NCI-H748 treated with DMSO at 0.1 percent for 48 hours (cell line): ENCODE results near the gene CKB.

ENCODE experiments used
- DNase-seq: peaks from one replicate; lab custom pipeline; 2025; lab: John Stamatoyannopoulos, UW

CKB gene

GRCh38 chr14:103522649-103523574 lies at the start of gene CKB:
Gene CKB (minus strand): TSS chr14:103522830. CDS start chr14:103522493, 337 bp downstream.
- peak; percentile 74 for DNase-seq

GRCh38 chr14:103569408-103569807 lies 46.8 kb upstream of the CKB start:
- no peak for DNase-seq

GRCh38 chr14:103568952-103569351 lies 46.3 kb upstream of the CKB start:
- DNase-seq: peak; percentile 56

- peak; percentile 21 for DNase-seq
These were observed 41.3 kb upstream of the CKB start for GRCh38 chr14:103563844-103564505.

GRCh38 chr14:103563226-103563620 lies 40.6 kb upstream of the CKB start:
- no peak for DNase-seq

- peak; percentile 78 for DNase-seq
These were observed 40.0 kb upstream of the CKB start, which contains the start of the genes BAG5 and COA8 for GRCh38 chr14:103562429-103563225. Gene BAG5 (minus strand): TSS chr14:103562657. CDS start chr14:103561164, 1,493 bp downstream. Gene COA8 (plus strand): TSS chr14:103562960. CDS start chr14:103563002, 42 bp downstream.

GRCh38 chr14:103562179-103562428 lies 39.5 kb upstream of the CKB start:
- DNase-seq: no peak

- peak; percentile 9 for DNase-seq
These were observed 39.0 kb upstream of the CKB start for GRCh38 chr14:103561381-103562178.

GRCh38 chr14:103560691-103561090 lies 38.1 kb upstream of the CKB start:
- DNase-seq: no peak

GRCh38 chr14:103559766-103560165 lies 37.1 kb upstream of the CKB start:
- no peak for DNase-seq

- no peak for DNase-seq
These were observed 35.6 kb upstream of the CKB start for GRCh38 chr14:103558071-103558882.

GRCh38 chr14:103556946-103557758 lies 34.5 kb upstream of the CKB start:
- no peak for DNase-seq

GRCh38 chr14:103555559-103556337 lies 33.1 kb upstream of the CKB start:
- no peak for DNase-seq

- DNase-seq: no peak
These were observed 30.2 kb upstream of the CKB start for GRCh38 chr14:103552846-103553210.

GRCh38 chr14:103552011-103552845 lies 29.6 kb upstream of the CKB start:
- DNase-seq: no peak

- DNase-seq: no peak
These were observed 28.7 kb upstream of the CKB start for GRCh38 chr14:103551338-103551762.

- no peak for DNase-seq
These were observed 28.1 kb upstream of the CKB start for GRCh38 chr14:103550451-103551337.
